ENCODE results near the gene SOWAHD. TPM values are rescaled to one million over a fixed set of nuclear protein-coding genes. Genes with fewer than 3 reads are reported as not detected.
A peak's percentile ranks its signal among the peaks of the same experiment; 100 is the strongest.

SOWAHD gene
- total RNA-seq, 1 experiment from 2014 or later = 1.4 TPM

GRCh38 chrX:119728487-119728886, 29.9 kb upstream of the SOWAHD start:
- intact Hi-C loops (cut with micrococcal nuclease; ENCODE audit: unreplicated experiment) = no loop called here

GRCh38 chrX:119729408-119730201, 28.8 kb upstream of the SOWAHD start:
- TF ChIP-seq EZH2 (IDR thresholded peaks at IDR 0.05; ENCODE audit: low read depth) = no peak
- TF ChIP-seq, protein P1, sequence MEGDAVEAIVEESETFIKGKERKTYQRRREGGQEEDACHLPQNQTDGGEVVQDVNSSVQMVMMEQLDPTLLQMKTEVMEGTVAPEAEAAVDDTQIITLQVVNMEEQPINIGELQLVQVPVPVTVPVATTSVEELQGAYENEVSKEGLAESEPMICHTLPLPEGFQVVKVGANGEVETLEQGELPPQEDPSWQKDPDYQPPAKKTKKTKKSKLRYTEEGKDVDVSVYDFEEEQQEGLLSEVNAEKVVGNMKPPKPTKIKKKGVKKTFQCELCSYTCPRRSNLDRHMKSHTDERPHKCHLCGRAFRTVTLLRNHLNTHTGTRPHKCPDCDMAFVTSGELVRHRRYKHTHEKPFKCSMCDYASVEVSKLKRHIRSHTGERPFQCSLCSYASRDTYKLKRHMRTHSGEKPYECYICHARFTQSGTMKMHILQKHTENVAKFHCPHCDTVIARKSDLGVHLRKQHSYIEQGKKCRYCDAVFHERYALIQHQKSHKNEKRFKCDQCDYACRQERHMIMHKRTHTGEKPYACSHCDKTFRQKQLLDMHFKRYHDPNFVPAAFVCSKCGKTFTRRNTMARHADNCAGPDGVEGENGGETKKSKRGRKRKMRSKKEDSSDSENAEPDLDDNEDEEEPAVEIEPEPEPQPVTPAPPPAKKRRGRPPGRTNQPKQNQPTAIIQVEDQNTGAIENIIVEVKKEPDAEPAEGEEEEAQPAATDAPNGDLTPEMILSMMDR (conservative IDR thresholded peaks at IDR 0.05) = peak; percentile 78
- Histone ChIP-seq H3K79me2 (ENCODE audit: low read depth) (no peaks in the 10 kb centered on the region), H3K4me2 (no peak overlapping the region), H3F3A (ENCODE audit: insufficient read depth, low read depth) (0 out of 2 replicates have a peak, but pooled peaks cover 3% of the 10 kb centered on the region), H3K4me3 (no peak overlapping the region), H3K36me3 (ENCODE audit: low read depth) (no peaks in the 10 kb centered on the region), H2AFZ (no peak overlapping the region), H3K9me2 (ENCODE audit: insufficient read depth) (no peaks in the 10 kb centered on the region), H3K9me3 (ENCODE audit: insufficient read depth, low read depth) (no peaks in the 10 kb centered on the region), H3K27ac (no peak overlapping the region), H4K20me1 (ENCODE audit: insufficient read depth) (no peaks in the 10 kb centered on the region), H3K4me1 (replicated peaks; ENCODE audit: insufficient read depth) (no peaks in the 10 kb centered on the region), H3K27me3 (ENCODE audit: insufficient read depth, low read depth) (no peaks in the 10 kb centered on the region)
- BruUV-seq (replicated peaks) = no TSS peak
- CTCF ChIA-PET = interaction anchor here (0.5 to 2.5 kb wide), 7 partner anchors 16 to 251 kb away, joined by 3 to 26 read pairs (median 4); no protein-coding TSS in a partner anchor
- peak; percentile 57 to 63 for DNase-seq
- POLR2A ChIA-PET (ENCODE audit: unreplicated experiment) = interaction anchor here (0.6 kb wide), 1 partner anchor 122 kb away, joined by 4 read pairs; no protein-coding TSS in a partner anchor
- intact Hi-C loops (cut with micrococcal nuclease; ENCODE audit: unreplicated experiment) = loop anchor here (1.0 to 2.0 kb wide), 4 partner anchors 37 to 213 kb away; partner anchors contain the start of gene SEPTIN6

More at GRCh38 chrX:119728487-119728886, 29.9 kb upstream of the SOWAHD start:
- no peak overlapping the region for H3K27ac ChIP-seq
- H2AFZ ChIP-seq = no peak overlapping the region
- BruUV-seq (replicated peaks) = no TSS peak
- H3K79me2 ChIP-seq (ENCODE audit: low read depth) = no peaks in the 10 kb centered on the region
- H3K36me3 ChIP-seq (ENCODE audit: low read depth) = no peaks in the 10 kb centered on the region
- H3K27me3 ChIP-seq (ENCODE audit: insufficient read depth, low read depth) = no peaks in the 10 kb centered on the region
- ChIA-PET POLR2A (ENCODE audit: unreplicated experiment) (interaction anchor here (0.6 kb wide), 1 partner anchor 30 kb away, joined by 4 read pairs; no protein-coding TSS in a partner anchor), CTCF (interaction anchor here (0.5 to 2.5 kb wide), 8 partner anchors 18 to 215 kb away, joined by 3 to 26 read pairs (median 6); partner anchors contain the start of gene NKAP)
- H3K9me2 ChIP-seq (ENCODE audit: insufficient read depth) = no peaks in the 10 kb centered on the region
- H3K9me3 ChIP-seq (ENCODE audit: insufficient read depth, low read depth) = no peaks in the 10 kb centered on the region
- TF ChIP-seq, protein P1 (conservative IDR thresholded peaks at IDR 0.05) = peak; percentile 56
- no peak for TF ChIP-seq EZH2 (IDR thresholded peaks at IDR 0.05; ENCODE audit: low read depth)
- no peak overlapping the region for H3K4me2 ChIP-seq
- DNase-seq = peak in 1 of 2 experiments; percentile 31
- H3F3A ChIP-seq (ENCODE audit: insufficient read depth, low read depth) = 0 out of 2 replicates have a peak, but pooled peaks cover 3% of the 10 kb centered on the region
- H3K4me3 ChIP-seq = no peak overlapping the region
- H4K20me1 ChIP-seq (ENCODE audit: insufficient read depth) = no peaks in the 10 kb centered on the region
- no peaks in the 10 kb centered on the region for H3K4me1 ChIP-seq (replicated peaks; ENCODE audit: insufficient read depth)

GRCh38 chrX:119734897-119735339, 23.5 kb upstream of the SOWAHD start:
- intact Hi-C loops (cut with micrococcal nuclease; ENCODE audit: unreplicated experiment) = no loop called here
- ChIA-PET POLR2A (ENCODE audit: unreplicated experiment) (no interaction called here), CTCF (no interaction called here)
- Histone ChIP-seq H3K4me2 (no peak overlapping the region), H4K20me1 (ENCODE audit: insufficient read depth) (no peaks in the 10 kb centered on the region), H3K27ac (no peak overlapping the region), H2AFZ (no peak overlapping the region), H3K9me2 (ENCODE audit: insufficient read depth) (no peaks in the 10 kb centered on the region), H3F3A (ENCODE audit: insufficient read depth, low read depth) (no peaks in the 10 kb centered on the region), H3K27me3 (ENCODE audit: insufficient read depth, low read depth) (no peaks in the 10 kb centered on the region), H3K4me3 (no peak overlapping the region), H3K79me2 (ENCODE audit: low read depth) (no peaks in the 10 kb centered on the region), H3K36me3 (ENCODE audit: low read depth) (no peaks in the 10 kb centered on the region), H3K4me1 (replicated peaks; ENCODE audit: insufficient read depth) (no peaks in the 10 kb centered on the region), H3K9me3 (ENCODE audit: insufficient read depth, low read depth) (no peaks in the 10 kb centered on the region)
- no TSS peak for BruUV-seq (replicated peaks)
- no peak for TF ChIP-seq EZH2 (IDR thresholded peaks at IDR 0.05; ENCODE audit: low read depth)
- TF ChIP-seq, protein P1 (conservative IDR thresholded peaks at IDR 0.05) = no peak
- DNase-seq = no peak

Measured in PC-9 (cell line).